ENCODE results near the gene BEST4.

Gene BEST4

GRCh38 chr1:44828841-44829440, 41.0 kb upstream of the BEST4 start:
- H3K4me3 ChIP-seq (ENCODE audit: low read length in 2 of 2), result no peak overlapping the region
- no peaks in the 10 kb centered on the region for H3K36me3 ChIP-seq (replicated peaks in 1 of 2; ENCODE audit: control insufficient read depth in 2 of 2, insufficient read depth in 2 of 2, low read length in 2 of 2)
- no peak overlapping the region for H3K4me2 ChIP-seq (ENCODE audit: insufficient read depth, low read length, poor library complexity, severe bottlenecking)
- H2BK12ac ChIP-seq (ENCODE audit: low read length), result no peak overlapping the region
- H2BK120ac ChIP-seq (ENCODE audit: low read depth, low read length), result peak overlapping the region; percentile 9
- H3K18ac ChIP-seq (ENCODE audit: low read length), result peak overlapping the region; percentile 75
- no peaks in the 10 kb centered on the region for H3K79me1 ChIP-seq (ENCODE audit: low read depth, low read length)
- no peak overlapping the region for H3K23ac ChIP-seq (ENCODE audit: low read depth, low read length, poor library complexity)
- H2AK5ac ChIP-seq (ENCODE audit: low read depth, low read length), result peak overlapping the region; percentile 95
- no CpG with 5 or more reads among the region's 15 CpGs for WGBS, 2 donors (ENCODE audit: extremely low coverage in 2 of 2, insufficient read length in 2 of 2, insufficient replicate concordance in 1 of 2)
- no peak overlapping the region for H4K8ac ChIP-seq (ENCODE audit: low read depth, low read length)
- no peak overlapping the region for H3K4ac ChIP-seq (ENCODE audit: low read length)
- no peak overlapping the region for H3K14ac ChIP-seq (ENCODE audit: low read length)
- DNase-seq (ENCODE audit: low spot score), result no peak
- no peak overlapping the region for H3K9ac ChIP-seq (ENCODE audit: low read depth, low read length, poor library complexity)
- H4K91ac ChIP-seq (ENCODE audit: low read depth, low read length, poor library complexity), result no peak overlapping the region
- H3K9me3 ChIP-seq (replicated peaks in 1 of 2; ENCODE audit: control insufficient read depth in 2 of 2, insufficient read depth in 1 of 2, low read depth in 1 of 2, low read length in 2 of 2), result peaks cover 0 to 11% of the 10 kb centered on the region in 2 donors
- H2BK15ac ChIP-seq (ENCODE audit: low read length), result peak overlapping the region; percentile 45
- no peak overlapping the region for H2AFZ ChIP-seq (ENCODE audit: low read length)
- H3K27me3 ChIP-seq (ENCODE audit: control insufficient read depth in 3 of 3, insufficient read depth in 3 of 3, low read depth in 1 of 3, low read length in 3 of 3), result no peaks in the 10 kb centered on the region
- H2BK5ac ChIP-seq (ENCODE audit: low read length), result peak overlapping the region; percentile 29
- no peak overlapping the region for H3K27ac ChIP-seq (replicated peaks; ENCODE audit: low read length)
- H3K4me1 ChIP-seq (ENCODE audit: control insufficient read depth in 2 of 2, insufficient read depth in 1 of 2, low read depth in 1 of 2, low read length in 2 of 2), result peaks cover 0 to 3% of the 10 kb centered on the region in 2 donors

- no peaks in the 10 kb centered on the region for H3K79me1 ChIP-seq (ENCODE audit: low read depth, low read length)
- no peak overlapping the region for H3K9ac ChIP-seq (ENCODE audit: low read depth, low read length, poor library complexity)
- H3K18ac ChIP-seq (ENCODE audit: low read length), result peak overlapping the region; percentile 65
- H3K27ac ChIP-seq (replicated peaks; ENCODE audit: low read length), result no peak overlapping the region
- H3K4me2 ChIP-seq (ENCODE audit: insufficient read depth, low read length, poor library complexity, severe bottlenecking), result no peak overlapping the region
- H2AK5ac ChIP-seq (ENCODE audit: low read depth, low read length), result peak overlapping the region; percentile 77
- H3K4me1 ChIP-seq (ENCODE audit: control insufficient read depth in 2 of 2, insufficient read depth in 1 of 2, low read depth in 1 of 2, low read length in 2 of 2), result peaks cover 0 to 3% of the 10 kb centered on the region in 2 donors
- peak overlapping the region; percentile 22 for H2BK15ac ChIP-seq (ENCODE audit: low read length)
- H4K91ac ChIP-seq (ENCODE audit: low read depth, low read length, poor library complexity), result peak overlapping the region; percentile 68
- no peak overlapping the region for H3K4me3 ChIP-seq (ENCODE audit: low read length in 2 of 2)
- peak overlapping the region; percentile 78 for H3K23ac ChIP-seq (ENCODE audit: low read depth, low read length, poor library complexity)
- no peak for DNase-seq (ENCODE audit: low spot score)
- H3K9me3 ChIP-seq (replicated peaks in 1 of 2; ENCODE audit: control insufficient read depth in 2 of 2, insufficient read depth in 1 of 2, low read depth in 1 of 2, low read length in 2 of 2), result peaks cover 0 to 11% of the 10 kb centered on the region in 2 donors
- no peaks in the 10 kb centered on the region for H3K36me3 ChIP-seq (replicated peaks in 1 of 2; ENCODE audit: control insufficient read depth in 2 of 2, insufficient read depth in 2 of 2, low read length in 2 of 2)
- H2AFZ ChIP-seq (ENCODE audit: low read length), result no peak overlapping the region
- H2BK12ac ChIP-seq (ENCODE audit: low read length), result peak overlapping the region; percentile 68
- H3K4ac ChIP-seq (ENCODE audit: low read length), result peak overlapping the region; percentile 90
- peak overlapping the region; percentile 33 for H3K14ac ChIP-seq (ENCODE audit: low read length)
- H2BK120ac ChIP-seq (ENCODE audit: low read depth, low read length), result peak overlapping the region; percentile 34
- H2BK5ac ChIP-seq (ENCODE audit: low read length), result no peak overlapping the region
- WGBS, 2 donors (ENCODE audit: extremely low coverage in 2 of 2, insufficient read length in 2 of 2, insufficient replicate concordance in 1 of 2), result no CpG with 5 or more reads among the region's 21 CpGs
- H4K8ac ChIP-seq (ENCODE audit: low read depth, low read length), result no peak overlapping the region
- no peaks in the 10 kb centered on the region for H3K27me3 ChIP-seq (ENCODE audit: control insufficient read depth in 3 of 3, insufficient read depth in 3 of 3, low read depth in 1 of 3, low read length in 3 of 3)
Observed at GRCh38 chr1:44828003-44828651, 40.2 kb upstream of the BEST4 start.

GRCh38 chr1:44827197-44828002, 39.4 kb upstream of the BEST4 start:
- H3K36me3 ChIP-seq (replicated peaks in 1 of 2; ENCODE audit: control insufficient read depth in 2 of 2, insufficient read depth in 2 of 2, low read length in 2 of 2), result no peaks in the 10 kb centered on the region
- DNase-seq (ENCODE audit: low spot score), result no peak
- no peak overlapping the region for H4K8ac ChIP-seq (ENCODE audit: low read depth, low read length)
- no peak overlapping the region for H3K23ac ChIP-seq (ENCODE audit: low read depth, low read length, poor library complexity)
- no peaks in the 10 kb centered on the region for H3K79me1 ChIP-seq (ENCODE audit: low read depth, low read length)
- H2AK5ac ChIP-seq (ENCODE audit: low read depth, low read length), result peak overlapping the region; percentile 81
- H2AFZ ChIP-seq (ENCODE audit: low read length), result no peak overlapping the region
- H3K18ac ChIP-seq (ENCODE audit: low read length), result peak overlapping the region; percentile 4
- H2BK5ac ChIP-seq (ENCODE audit: low read length), result peak overlapping the region; percentile 39
- H3K4me2 ChIP-seq (ENCODE audit: insufficient read depth, low read length, poor library complexity, severe bottlenecking), result no peak overlapping the region
- H2BK120ac ChIP-seq (ENCODE audit: low read depth, low read length), result no peak overlapping the region
- peaks cover 0 to 11% of the 10 kb centered on the region in 2 donors for H3K9me3 ChIP-seq (replicated peaks in 1 of 2; ENCODE audit: control insufficient read depth in 2 of 2, insufficient read depth in 1 of 2, low read depth in 1 of 2, low read length in 2 of 2)
- H3K4me1 ChIP-seq (ENCODE audit: control insufficient read depth in 2 of 2, insufficient read depth in 1 of 2, low read depth in 1 of 2, low read length in 2 of 2), result peaks cover 0 to 3% of the 10 kb centered on the region in 2 donors
- no peak overlapping the region for H2BK12ac ChIP-seq (ENCODE audit: low read length)
- H4K91ac ChIP-seq (ENCODE audit: low read depth, low read length, poor library complexity), result no peak overlapping the region
- H2BK15ac ChIP-seq (ENCODE audit: low read length), result peak overlapping the region; percentile 63
- H3K4ac ChIP-seq (ENCODE audit: low read length), result peak overlapping the region; percentile 6
- H3K4me3 ChIP-seq (ENCODE audit: low read length in 2 of 2), result no peak overlapping the region
- no peak overlapping the region for H3K27ac ChIP-seq (replicated peaks; ENCODE audit: low read length)
- no peaks in the 10 kb centered on the region for H3K27me3 ChIP-seq (ENCODE audit: control insufficient read depth in 3 of 3, insufficient read depth in 3 of 3, low read depth in 1 of 3, low read length in 3 of 3)
- no CpG with 5 or more reads among the region's 28 CpGs for WGBS, 2 donors (ENCODE audit: extremely low coverage in 2 of 2, insufficient read length in 2 of 2, insufficient replicate concordance in 1 of 2)
- H3K14ac ChIP-seq (ENCODE audit: low read length), result no peak overlapping the region
- H3K9ac ChIP-seq (ENCODE audit: low read depth, low read length, poor library complexity), result no peak overlapping the region

Measured in neuronal stem cell (in vitro differentiated cells).